Erythroblast (primary cell): ENCODE measurements around the gene EMP2.

Experiments
- GATA1 ChIP-seq: IDR thresholded peaks from 2 replicates; pipeline ENCODE4 v1.6.1; 2011; ENCODE audit warnings: low read depth, mild to moderate bottlenecking, control low read depth, low read length, moderate library complexity
- POLR2A ChIP-seq: IDR thresholded peaks from 2 replicates; pipeline ENCODE4 v1.6.1; 2011; ENCODE audit warnings: mild to moderate bottlenecking, low read length

GRCh38 chr16:10616756-10617640 lies 36.6 kb upstream of the EMP2 start:
- no peak for TF ChIP-seq POLR2A
- TF ChIP-seq GATA1 = no peak
